HG02610 (cell line): Measurements from ENCODE around the gene PDCL2.
A peak's percentile ranks its signal among the peaks of the same experiment; 100 is the strongest.

Experiments
- ATAC-seq: cut with Tn5 transposase; IDR thresholded peaks from one replicate; pipeline ENCODE4 v1.9.1; 2021; ENCODE audit warnings: mild to moderate bottlenecking, moderate library complexity; ENCODE audit not compliant: unreplicated experiment

PDCL2 gene

DNA sequence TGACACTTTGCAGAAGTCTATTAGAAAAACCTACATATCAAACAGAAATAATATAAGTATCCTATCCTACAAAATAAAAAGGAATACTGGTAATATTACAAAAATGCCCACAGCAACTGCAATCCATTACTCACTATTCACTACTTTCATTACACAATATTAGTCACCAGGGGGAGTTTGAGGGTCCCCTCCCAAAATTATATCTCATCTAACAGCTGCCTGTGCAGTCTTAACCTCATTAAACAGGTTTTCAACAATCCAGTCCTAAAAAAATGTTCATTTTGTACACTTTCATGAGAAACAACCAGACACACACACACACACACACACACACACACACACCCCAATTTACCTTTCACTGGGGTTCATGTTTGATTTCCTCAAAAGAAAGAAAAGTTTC lies 48.2 kb downstream of the PDCL2 start:
- ATAC-seq: no peak

DNA sequence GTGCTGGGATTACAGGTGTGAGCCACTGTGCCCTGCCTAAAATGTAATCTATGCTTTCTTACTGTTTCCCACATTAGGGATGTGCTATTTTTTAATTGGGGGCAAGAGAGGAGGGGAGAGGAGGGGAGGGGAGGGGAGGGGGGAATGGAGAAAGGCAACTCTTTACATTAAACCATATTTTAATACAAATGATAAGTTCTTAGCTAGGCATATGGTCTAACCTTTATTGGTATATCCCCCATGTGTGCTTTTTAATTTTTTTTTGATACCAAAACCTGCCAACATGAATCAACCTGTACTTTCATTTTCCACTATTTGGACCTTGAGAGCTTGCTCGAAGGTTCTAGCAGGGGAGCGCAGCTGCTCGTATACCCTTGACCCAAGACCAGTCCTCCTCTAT lies 51.8 kb downstream of the PDCL2 start:
- no peak for ATAC-seq

DNA sequence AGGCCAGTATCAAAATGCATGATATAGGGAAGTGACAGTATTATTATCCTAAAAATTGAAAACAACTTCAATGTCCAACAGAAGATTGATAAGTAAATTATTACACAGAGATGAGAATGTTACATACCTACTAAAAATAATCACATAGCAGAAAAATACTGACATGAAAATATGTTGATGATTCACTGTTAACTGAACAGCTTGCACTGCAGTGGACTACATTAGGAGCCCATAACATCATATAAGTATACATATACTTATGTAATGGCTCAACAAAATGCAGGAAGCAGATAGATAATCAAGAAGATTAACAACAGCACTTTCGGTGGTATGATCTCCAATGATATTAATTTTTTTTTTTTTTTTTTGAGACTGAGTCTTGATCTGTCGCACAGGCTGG lies 52.4 kb downstream of the PDCL2 start:
- no peak for ATAC-seq

DNA sequence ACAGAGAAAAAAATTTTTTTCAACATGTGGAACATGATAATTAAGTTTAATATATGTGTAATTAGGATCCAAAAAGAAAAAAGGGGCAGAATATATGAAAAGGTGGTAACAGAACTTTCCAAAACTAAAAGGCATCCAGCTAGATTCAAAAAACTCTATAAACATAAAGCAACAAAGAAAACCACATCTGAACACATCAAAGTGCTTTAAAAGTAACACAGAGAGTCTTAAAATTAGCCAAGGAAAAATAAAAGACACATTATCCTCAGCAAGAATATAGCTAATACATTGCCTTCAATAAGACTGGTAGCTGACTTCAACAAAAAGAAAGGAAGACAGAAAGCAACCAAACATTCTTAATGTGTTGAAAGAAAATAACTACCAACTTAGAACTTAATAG lies 53.5 kb downstream of the PDCL2 start:
- no peak for ATAC-seq

DNA sequence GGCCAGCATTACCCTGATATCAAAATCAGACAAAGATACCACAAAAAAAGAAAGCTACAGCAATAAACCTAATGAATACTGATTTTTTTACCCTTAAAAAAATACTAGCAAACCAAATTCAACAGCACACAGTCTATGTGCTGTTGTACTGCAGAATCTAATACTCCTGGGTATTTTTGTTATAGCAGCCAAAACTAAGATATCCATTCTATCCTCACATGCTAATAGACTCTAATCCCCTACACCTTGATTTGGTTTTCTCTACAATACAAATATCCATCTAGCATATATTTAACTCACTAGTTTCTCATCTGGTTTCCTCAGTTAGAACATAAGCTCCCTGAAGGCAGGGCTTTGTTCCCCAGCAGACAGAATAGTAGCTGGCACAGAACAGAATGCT lies 57.7 kb downstream of the PDCL2 start:
- no peak for ATAC-seq

DNA sequence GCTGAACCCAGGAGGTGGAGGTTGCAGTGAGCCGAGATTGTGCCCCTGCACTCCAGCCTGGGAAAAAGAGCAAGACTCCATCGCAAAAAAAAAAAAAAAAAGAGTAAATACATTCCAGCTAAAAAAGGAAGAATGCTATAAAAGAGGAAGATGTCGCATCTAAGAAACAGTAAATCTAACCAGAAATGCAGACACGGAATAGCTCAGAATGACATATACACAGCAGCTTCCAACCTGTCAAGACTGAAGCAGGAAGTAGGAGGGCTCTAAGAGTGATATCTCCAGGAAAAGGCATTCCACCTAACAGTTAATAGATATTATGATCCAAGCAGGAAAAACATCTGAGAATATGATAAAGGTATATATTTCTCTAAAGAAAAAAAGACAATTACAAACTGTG lies 61.4 kb downstream of the PDCL2 start:
- ATAC-seq: no peak

DNA sequence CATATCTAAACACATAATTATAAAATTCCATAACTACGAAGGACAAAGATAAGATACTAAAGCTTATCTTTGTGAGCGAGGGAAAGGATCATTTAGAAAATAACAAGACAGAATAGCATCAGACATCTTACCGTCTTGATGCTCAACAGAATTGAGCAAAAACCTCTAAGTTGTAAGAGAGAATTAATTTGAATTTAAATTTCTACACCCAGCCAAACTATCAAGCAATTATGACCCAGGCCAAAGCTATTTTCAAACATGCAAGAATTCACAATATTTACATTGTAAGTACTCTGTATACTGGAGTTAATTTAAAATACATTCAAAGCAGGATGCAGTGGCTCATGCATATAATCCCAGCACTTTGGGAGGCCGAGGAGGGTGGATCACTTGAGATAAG lies 61.9 kb downstream of the PDCL2 start:
- ATAC-seq: no peak

DNA sequence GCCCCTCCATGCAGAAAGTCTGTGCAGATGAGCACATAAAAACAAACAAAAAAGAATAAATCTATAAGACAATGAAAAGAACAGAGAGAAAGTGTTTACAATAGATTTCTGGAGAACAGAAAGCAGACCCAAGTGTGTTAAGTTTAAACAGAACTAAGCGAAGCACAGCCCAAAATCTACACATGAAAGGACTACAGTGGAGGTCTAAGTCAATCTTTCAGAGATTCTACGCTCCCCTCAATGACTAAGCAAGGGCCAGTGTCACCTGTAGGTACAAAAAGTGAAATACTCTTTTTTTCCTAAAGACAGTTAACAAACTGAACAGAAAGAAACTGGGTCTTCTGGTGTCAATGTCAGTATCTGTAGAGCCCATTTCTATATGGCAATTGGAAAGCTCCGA lies 63.6 kb downstream of the PDCL2 start:
- no peak for ATAC-seq

DNA sequence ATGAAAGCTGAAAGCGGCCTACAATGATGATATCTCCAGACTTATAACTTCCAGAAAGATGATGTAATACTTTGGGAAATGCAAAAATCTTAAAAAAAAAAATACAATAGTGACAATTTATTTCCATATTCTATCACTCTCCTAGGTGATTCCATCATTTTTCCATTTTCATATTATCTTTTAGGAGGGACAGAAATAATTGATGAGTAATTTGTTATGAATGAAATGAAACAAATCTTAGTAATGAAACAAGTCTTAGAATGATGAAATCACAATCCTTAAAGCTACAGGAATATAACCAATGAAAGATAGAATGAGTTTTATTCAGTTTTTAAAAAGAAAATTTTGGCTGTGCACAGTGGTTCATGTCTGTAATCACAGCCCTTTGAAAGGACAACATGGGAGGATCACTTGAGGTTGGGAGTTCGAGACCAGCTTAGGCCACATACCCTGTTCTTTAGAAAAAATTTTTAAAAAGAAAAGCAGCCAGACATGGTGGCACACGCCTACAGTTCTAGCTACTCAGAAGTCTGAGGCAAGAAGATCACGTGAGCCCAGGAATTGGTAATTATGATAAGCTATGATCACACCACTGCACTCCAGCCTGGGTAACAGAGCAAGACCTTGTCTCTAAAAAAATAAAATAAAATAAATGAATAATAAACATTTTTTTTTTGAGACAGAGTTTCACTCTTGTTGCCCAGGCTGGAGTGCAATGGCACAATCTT lies 67.0 kb downstream of the PDCL2 start:
- ATAC-seq: no peak

DNA sequence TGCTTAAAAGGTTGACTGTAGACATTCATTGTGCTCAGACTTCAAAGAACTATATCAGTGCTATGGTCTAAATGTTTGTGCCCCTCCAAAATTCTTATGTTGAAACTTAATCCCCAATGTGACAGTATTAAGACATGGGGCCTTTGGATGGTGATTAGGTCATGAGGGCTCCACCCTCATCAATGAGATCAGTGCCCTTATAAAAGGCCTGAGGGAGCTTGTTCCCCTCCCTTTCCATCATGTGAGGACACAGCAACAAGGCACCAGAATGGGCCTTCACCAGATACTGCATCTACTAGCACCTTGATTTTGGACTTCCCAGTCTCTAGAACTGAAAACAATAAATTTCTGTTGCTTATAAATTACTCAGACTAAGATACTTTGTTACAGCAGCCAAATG lies 73.6 kb downstream of the PDCL2 start:
- no peak for ATAC-seq

DNA sequence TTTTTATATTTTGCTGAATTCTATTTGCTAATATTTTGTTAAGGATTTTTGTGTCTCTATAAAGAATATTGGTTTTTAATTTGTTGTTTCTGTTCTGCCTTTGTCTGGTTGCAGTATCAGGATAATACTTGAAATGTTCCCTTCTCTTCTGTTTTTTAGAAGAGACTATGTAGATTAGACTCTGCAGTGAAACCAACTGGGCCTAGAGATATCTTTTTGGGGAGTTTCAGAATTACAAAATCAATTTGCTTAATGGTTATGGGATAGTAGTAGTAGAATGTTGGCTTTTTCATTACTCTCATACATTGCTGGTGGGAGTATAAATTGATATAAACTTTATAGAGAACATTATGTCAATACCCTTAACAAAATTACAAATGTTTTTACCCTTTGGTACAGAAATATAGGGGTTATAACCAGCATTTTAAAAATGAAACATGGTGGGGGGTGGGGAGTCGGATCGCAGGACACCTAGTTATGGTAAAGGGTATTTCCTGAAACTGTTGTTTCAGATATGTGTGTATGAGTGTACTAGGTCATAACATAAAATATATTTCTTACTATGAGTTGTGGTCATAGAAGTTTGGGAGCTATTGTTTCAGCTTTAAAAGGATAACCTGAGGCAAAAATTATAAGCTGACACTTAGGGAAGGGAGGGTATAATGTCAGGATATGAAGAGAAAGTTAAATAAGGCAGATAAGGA lies 74.4 kb downstream of the PDCL2 start:
- no peak for ATAC-seq

DNA sequence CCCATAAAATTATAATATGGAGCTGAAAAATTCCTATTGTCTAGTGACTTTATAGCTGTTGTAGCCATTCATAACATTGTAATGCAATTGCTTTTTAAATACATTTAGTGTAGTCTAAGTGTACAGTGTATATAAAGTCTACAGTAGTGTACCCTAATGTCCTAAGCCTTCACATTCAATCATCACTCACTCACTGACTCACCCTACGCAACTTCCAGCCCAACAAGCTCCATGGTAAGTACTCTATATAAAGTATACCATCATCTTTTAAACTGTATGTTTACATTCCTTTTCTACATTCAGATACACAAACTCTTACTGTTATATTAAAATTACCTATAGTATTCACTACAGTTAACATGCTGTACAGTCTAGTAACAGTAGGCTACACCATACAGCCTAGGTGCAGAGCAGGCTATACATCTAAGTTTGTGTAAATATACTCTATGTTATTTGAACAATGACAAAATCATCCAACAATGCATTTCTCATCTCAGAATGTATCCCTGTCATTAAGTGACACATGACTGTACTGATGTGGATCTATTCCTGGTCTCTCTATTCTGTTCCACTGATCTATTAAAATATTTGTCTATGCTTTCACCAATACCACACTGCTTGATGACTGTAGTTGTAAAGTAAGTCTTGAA lies 79.0 kb downstream of the PDCL2 start:
- no peak for ATAC-seq

DNA sequence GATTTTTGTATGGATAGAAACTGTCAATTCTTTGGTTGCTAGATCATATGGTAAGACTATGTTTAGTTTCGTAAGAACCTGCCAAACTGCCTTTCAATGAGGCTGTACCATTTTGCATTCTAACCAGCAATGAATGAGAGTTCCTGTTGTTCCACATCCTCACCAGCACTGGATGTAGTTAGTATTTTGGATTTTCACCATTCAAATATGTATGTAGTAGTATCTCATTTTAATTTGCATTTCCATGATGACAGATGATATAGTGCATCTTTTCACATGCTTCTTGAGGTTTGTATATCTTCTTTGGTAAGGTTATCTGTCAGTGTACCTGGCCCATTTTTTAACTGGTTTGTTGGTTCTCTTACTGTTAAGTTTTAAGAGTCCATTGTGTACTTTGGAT lies 80.0 kb downstream of the PDCL2 start:
- ATAC-seq: no peak

DNA sequence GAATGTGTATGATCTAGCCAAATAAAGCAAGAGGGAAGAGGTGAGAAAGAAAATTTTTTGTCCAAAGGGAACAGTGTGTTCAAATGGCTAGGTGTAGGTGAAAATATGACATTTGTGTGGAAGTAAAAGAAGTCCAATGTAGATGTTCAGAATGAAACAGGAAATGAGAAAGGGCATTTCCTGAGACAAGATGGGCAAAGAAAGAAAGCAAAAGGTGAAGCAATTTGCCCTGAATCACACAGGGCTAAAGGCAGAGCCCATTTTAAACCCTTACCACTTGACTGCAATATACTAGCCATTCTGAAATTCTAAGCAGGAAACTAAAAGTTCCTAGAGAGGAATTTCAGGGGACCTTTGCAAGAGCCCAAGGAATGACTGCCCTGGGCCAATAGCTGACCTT lies 81.4 kb downstream of the PDCL2 start:
- ATAC-seq: peak; percentile 48

DNA sequence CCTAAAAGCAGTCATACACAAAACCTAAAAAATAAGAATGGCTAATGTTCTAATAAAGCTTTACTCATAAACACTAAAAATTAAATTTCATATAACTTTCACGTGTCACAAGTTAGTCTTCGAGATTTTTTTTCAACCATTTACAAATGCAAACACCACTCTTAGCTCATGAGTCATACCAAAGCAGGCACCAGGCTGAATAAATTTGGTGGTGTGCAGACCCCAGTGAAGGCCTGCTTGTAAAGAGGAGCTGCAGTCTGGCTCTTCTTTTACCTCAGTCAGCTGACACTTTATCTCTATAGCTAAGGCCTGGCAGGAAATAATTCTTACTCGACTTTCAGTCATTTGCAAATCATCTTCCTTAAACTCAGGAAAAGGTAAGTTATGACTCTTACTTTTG lies 82.8 kb downstream of the PDCL2 start:
- no peak for ATAC-seq

DNA sequence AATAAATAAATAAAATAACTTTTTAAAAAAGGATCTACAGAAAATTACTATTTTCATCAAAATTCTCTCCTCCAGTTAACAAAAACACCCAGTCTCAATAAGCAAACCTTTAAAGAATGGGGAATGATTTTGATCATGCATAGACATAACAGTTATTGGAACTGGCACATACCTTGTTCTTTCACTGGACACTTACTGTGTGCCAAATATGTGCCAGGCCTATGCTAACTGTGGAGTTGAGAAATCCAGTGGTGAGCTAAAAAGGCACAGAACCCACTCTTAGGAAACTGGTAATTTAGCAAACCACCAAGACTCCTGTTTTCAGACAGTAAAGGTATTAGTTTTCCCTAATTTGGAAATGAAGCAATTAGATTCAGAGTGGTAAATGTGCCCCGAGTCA lies 84.4 kb downstream of the PDCL2 start:
- ATAC-seq: no peak
